HL-60 (cell line): Measurements from ENCODE around the gene SREK1IP1.

Source experiments
- DNase-seq, 2 experiments: peaks; one replicate each; pipeline ENCODE4 v3.0.0-alpha.2; 2010 to 2020; ENCODE audit warnings: low read depth in 1 of 2, low spot score in 1 of 2
- H3K27ac ChIP-seq: fragments of 250-450 bp; sonication (Bioruptor Pico); replicated peaks from 2 replicates; pipeline ENCODE4 v1.5.1; 2020; ENCODE audit warnings: mild to moderate bottlenecking, moderate library complexity
- H3K27me3 ChIP-seq: fragments of 250-450 bp; sonication (Bioruptor Pico); 2 replicates; pipeline ENCODE4 v1.5.1; 2021; ENCODE audit warnings: mild to moderate bottlenecking, moderate library complexity; ENCODE audit not compliant: insufficient read depth, poor library complexity, severe bottlenecking
- H3K4me3 ChIP-seq: replicated peaks from 2 replicates; pipeline ENCODE4 v1.5.1; 2011; ENCODE audit warnings: mild to moderate bottlenecking, control low read depth, low read length; ENCODE audit not compliant: insufficient read depth
- GABPA ChIP-seq: IDR thresholded peaks from 2 replicates; pipeline ENCODE4 v1.6.1; 2012; ENCODE audit warnings: low read depth
- POLR2AphosphoS5 ChIP-seq: IDR thresholded peaks from 2 replicates; pipeline ENCODE4 v1.6.1; 2012; ENCODE audit warnings: low read depth
- SPI1 ChIP-seq: IDR thresholded peaks from 2 replicates; pipeline ENCODE4 v1.6.1; 2012; ENCODE audit warnings: low read depth, mild to moderate bottlenecking, borderline replicate concordance
- TF ChIP-seq, protein P1 (sequence below): IDR thresholded peaks from 2 replicates; pipeline ENCODE4 v1.6.1; 2012; ENCODE audit warnings: low read depth; ENCODE audit not compliant: insufficient replicate concordance
- TF ChIP-seq, protein P2 (sequence below): IDR thresholded peaks from one replicate; pipeline ENCODE4 v1.5.1; 2011; ENCODE audit warnings: low read length, control low read depth, inconsistent platforms; ENCODE audit not compliant: insufficient read depth

Gene SREK1IP1

DNA sequence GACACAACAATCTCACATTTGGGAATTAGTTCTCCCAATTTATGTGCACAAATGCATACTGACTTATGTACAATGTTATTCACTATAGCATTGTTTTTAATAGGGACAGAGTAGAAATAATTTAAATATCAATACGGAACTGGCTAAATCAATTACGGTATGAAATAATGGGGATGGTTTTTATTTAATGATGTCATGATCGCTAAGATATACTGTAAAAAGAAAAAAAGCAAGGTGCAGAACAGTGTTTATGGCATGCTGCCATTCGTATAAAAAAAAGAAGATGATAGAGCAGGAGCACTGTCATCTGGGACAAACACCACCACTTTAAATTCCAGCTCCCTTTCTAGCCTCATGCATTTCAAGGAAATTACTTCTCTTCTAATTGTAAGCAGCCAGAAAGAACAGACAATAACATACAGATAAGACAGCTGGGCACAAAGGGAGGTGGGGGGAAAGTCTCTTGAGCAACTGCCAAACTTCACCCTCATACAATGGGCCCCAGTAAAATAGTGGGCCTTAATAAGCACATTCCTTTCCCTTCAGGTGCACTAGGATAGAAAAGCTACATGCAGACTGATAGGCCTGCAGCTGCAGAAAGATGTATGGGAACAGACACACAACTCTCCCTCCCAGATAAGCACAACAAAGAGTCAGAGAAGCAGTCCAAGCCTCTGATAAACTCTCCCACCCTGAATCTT is 8.4 kb downstream of the SREK1IP1 start:
- no peak for DNase-seq
- no peaks in the 10 kb centered on the region for H3K27me3 ChIP-seq
- TF ChIP-seq, protein P1, sequence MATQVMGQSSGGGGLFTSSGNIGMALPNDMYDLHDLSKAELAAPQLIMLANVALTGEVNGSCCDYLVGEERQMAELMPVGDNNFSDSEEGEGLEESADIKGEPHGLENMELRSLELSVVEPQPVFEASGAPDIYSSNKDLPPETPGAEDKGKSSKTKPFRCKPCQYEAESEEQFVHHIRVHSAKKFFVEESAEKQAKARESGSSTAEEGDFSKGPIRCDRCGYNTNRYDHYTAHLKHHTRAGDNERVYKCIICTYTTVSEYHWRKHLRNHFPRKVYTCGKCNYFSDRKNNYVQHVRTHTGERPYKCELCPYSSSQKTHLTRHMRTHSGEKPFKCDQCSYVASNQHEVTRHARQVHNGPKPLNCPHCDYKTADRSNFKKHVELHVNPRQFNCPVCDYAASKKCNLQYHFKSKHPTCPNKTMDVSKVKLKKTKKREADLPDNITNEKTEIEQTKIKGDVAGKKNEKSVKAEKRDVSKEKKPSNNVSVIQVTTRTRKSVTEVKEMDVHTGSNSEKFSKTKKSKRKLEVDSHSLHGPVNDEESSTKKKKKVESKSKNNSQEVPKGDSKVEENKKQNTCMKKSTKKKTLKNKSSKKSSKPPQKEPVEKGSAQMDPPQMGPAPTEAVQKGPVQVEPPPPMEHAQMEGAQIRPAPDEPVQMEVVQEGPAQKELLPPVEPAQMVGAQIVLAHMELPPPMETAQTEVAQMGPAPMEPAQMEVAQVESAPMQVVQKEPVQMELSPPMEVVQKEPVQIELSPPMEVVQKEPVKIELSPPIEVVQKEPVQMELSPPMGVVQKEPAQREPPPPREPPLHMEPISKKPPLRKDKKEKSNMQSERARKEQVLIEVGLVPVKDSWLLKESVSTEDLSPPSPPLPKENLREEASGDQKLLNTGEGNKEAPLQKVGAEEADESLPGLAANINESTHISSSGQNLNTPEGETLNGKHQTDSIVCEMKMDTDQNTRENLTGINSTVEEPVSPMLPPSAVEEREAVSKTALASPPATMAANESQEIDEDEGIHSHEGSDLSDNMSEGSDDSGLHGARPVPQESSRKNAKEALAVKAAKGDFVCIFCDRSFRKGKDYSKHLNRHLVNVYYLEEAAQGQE, result no peak
- TF ChIP-seq, protein P2, sequence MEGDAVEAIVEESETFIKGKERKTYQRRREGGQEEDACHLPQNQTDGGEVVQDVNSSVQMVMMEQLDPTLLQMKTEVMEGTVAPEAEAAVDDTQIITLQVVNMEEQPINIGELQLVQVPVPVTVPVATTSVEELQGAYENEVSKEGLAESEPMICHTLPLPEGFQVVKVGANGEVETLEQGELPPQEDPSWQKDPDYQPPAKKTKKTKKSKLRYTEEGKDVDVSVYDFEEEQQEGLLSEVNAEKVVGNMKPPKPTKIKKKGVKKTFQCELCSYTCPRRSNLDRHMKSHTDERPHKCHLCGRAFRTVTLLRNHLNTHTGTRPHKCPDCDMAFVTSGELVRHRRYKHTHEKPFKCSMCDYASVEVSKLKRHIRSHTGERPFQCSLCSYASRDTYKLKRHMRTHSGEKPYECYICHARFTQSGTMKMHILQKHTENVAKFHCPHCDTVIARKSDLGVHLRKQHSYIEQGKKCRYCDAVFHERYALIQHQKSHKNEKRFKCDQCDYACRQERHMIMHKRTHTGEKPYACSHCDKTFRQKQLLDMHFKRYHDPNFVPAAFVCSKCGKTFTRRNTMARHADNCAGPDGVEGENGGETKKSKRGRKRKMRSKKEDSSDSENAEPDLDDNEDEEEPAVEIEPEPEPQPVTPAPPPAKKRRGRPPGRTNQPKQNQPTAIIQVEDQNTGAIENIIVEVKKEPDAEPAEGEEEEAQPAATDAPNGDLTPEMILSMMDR, result no peak
- TF ChIP-seq POLR2AphosphoS5, result no peak
- H3K27ac ChIP-seq, result no peak overlapping the region
- no peak overlapping the region for H3K4me3 ChIP-seq

DNA sequence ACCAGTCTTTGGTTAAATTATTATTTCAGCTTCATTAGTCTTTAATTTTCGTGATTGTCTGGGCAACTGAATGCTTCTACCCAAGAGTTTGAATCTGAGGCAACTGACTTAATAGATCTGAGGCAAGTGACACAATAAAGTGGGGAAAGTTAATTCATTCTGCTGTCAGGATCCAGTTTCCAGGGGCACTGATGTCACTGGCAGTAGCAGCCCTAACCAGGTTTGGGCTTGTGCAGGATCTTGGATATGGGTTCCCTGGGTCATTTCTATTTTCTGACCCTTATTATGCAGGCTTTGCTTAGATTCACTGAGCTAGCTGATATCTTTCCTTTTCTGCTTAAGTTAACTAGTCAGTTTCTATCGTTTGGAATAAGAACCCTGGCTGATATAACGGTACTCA is 9.6 kb downstream of the SREK1IP1 start:
- H3K4me3 ChIP-seq, result no peak overlapping the region
- H3K27me3 ChIP-seq, result no peaks in the 10 kb centered on the region
- no peak for DNase-seq
- no peak overlapping the region for H3K27ac ChIP-seq
- no peak for TF ChIP-seq SPI1
- TF ChIP-seq POLR2AphosphoS5, result no peak
- TF ChIP-seq, protein P1, result no peak
- TF ChIP-seq, protein P2, result no peak
- TF ChIP-seq GABPA, result no peak

DNA sequence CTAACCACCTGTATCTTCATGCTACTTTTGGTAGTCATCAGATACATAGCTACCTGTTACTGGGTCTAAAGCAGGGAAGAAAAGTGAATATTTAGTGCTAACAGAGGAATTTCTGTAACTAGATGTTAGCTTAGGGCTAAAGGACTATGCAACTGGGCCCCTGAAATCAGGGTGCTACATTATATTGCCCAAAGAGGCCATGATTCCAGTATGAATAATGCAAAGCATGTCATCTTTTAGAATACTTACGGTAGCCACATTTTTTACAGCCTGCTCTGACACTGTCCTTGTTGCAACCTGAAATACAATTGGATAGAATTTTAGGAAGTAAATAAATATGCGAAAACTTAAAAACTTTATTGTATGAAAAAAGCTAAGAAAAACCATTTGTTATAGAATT is 14.4 kb downstream of the SREK1IP1 start:
- Histone ChIP-seq H3K4me3 (no peak overlapping the region), H3K27me3 (no peaks in the 10 kb centered on the region), H3K27ac (no peak overlapping the region)
- DNase-seq, result no peak
- TF ChIP-seq, protein P1, result no peak
- no peak for TF ChIP-seq GABPA
- no peak for TF ChIP-seq SPI1
- no peak for TF ChIP-seq POLR2AphosphoS5
- TF ChIP-seq, protein P2, result no peak
